NCI-H446 treated with DMSO at 0.1 percent for 48 hours (cell line): Measurements from ENCODE around the gene NRSN2.

ENCODE experiments used
- DNase-seq: peaks from one replicate; lab custom pipeline; 2025; lab: John Stamatoyannopoulos, UW

The NRSN2 gene

GRCh38 chr20:397432-398237 lies 50.7 kb downstream of the NRSN2 start:
- no peak for DNase-seq

DNA sequence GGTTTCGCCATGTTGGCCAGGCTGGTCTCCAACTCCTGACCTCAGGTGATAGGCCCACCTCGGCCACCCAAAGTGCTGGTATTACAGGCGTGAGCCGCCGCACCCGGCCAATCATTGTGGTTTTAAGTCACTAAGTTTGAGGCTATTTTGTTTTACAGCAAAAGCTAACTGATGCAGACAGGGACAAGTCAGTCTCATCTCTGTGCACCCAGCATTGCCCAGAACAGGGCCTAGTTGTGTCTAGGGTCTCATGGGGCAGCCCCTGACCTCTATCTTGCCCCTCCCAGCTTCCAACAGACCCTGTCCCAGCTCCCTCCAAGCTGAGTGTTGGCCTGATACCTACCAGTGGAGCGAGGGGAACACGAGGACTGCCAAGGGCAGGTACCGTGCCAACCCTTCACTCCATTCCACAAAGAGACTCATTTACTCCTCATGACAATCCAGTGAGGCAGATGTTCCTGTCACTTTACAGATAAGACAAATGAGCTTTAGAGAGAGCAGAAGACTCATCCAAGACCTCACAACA lies 52.3 kb downstream of the NRSN2 start:
- no peak for DNase-seq

GRCh38 chr20:400128-400453 lies 53.2 kb downstream of the NRSN2 start:
- DNase-seq: no peak

DNA sequence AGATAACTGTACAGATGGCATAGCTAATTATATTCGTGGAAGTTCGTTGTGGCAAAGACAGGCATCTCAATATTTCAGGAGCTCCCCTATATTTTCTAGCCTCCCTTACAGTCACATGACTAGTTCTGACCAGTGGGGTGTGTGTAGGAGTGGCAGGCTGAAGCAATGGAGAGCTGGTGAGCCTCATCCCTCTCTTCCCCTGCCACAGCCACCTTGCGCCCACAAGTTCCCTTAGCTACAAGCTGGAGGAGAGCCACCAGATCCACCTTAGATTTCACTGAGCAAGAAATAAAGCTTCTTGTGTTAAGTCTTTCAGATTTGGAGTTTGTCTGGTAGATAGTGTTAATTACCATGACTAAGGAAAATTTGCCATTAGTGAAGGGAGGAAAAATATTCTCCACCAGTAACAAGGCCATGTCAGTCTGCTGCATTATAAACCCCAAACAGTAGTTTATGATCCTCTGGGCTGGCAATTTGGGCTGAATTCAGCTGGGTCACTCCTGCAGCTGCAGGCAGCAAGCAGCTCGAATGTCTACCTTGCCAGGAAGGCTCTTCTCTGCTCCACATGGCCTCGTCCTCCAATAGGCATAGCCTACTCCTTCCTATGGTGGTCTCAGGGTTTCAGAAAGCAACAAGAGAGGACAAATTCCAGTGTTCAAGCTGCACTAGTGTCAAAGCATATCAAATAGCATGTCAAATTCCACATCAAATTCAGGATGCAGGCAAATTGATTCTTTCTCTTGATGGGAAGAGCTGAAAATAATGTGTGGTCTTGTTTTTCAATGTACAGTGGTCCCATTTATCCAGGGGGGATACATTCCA lies 53.8 kb downstream of the NRSN2 start:
- no peak for DNase-seq

- no peak for DNase-seq
Observed at GRCh38 chr20:401682-402495, 55.0 kb downstream of the NRSN2 start.

DNA sequence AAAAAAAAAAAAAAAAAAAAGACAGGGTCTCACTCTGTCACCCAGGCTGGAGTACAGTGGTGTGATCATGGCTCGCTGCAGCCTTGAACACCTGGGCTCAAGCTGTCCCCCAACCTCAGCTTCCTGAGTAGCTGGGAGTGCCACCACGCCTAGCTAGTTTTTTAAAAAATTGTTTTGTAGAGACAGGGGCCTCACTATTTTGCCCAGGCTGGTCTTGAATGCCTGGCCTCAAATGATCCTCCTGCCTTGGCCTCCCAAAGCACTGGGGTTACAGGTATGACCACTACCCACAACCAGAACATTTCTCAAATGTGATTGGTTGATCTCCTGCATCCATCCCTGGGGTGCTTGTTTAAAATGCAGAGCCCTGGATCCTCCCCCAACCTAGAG lies 55.6 kb downstream of the NRSN2 start:
- no peak for DNase-seq

DNA sequence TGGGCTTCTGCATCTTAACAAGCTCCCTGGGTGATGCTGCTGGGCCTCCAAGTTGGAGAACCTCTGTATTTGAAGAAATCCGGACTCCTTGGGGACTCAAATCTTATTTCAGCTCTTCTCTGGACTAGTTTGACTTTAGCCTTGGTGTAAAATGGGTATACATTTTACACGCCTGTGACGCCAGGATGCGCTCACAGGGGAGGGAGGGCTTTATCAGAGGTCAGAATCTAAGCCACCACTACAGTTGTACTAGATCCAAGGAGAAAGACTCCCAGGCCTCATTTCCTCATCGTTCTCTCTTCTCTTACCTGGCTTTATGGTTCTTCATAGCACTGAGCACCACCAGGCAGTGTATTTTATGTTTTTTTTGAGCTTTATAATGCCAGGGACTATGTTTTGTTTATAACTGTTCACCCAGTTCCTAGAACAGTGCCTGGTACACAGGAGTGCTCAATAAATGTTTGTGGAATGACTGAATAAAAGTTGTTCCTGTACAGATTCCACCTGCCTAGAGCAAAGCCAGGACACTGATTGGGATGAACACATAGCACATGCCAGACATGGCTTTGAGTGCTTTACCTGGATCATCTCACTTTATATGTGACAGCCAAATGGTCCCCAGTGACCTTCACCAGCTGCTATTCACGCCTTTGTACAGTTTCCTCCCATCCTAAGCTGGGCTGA lies 56.1 kb downstream of the NRSN2 start:
- DNase-seq: no peak

DNA sequence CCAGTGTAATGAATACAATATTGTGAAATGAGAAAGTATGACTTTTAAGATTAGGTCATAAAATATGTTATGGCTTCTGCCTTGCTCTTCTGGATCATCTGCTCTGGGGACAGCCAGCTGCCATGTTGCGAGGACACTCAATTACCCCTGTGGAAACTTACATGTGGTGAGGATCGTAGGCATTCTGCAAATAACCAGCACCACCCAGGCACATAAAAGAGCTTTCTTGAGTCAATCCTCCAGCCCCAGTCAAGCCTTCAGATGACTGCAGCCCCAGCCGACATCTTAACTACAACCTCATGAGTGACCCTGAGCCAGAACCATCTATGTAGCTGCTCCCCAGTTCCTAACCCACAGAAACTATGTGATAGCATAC lies 56.7 kb downstream of the NRSN2 start:
- no peak for DNase-seq

GRCh38 chr20:404088-404487 lies 57.2 kb downstream of the NRSN2 start:
- DNase-seq: no peak
